HG02938 (cell line): ENCODE results near the gene BTN1A1.
"Not testable (repeated sequence)": the region's sequence is repeated elsewhere in the genome, so short reads cannot be mapped to it uniquely, and the experiment has no call there.

Source experiments
- ATAC-seq: cut with Tn5 transposase; IDR thresholded peaks from one replicate; pipeline ENCODE4 v1.9.1; 2021; ENCODE audit warnings: mild to moderate bottlenecking, moderate library complexity; ENCODE audit not compliant: unreplicated experiment

The BTN1A1 gene

GRCh38 chr6:26507658-26508057 lies 7.6 kb downstream of the BTN1A1 start:
- no peak for ATAC-seq

- not testable (repeated sequence) for ATAC-seq
Measured at GRCh38 chr6:26511033-26511432, 10.9 kb downstream of the BTN1A1 start.

- ATAC-seq, result no peak
Measured at GRCh38 chr6:26514984-26515383, 14.9 kb downstream of the BTN1A1 start.

DNA sequence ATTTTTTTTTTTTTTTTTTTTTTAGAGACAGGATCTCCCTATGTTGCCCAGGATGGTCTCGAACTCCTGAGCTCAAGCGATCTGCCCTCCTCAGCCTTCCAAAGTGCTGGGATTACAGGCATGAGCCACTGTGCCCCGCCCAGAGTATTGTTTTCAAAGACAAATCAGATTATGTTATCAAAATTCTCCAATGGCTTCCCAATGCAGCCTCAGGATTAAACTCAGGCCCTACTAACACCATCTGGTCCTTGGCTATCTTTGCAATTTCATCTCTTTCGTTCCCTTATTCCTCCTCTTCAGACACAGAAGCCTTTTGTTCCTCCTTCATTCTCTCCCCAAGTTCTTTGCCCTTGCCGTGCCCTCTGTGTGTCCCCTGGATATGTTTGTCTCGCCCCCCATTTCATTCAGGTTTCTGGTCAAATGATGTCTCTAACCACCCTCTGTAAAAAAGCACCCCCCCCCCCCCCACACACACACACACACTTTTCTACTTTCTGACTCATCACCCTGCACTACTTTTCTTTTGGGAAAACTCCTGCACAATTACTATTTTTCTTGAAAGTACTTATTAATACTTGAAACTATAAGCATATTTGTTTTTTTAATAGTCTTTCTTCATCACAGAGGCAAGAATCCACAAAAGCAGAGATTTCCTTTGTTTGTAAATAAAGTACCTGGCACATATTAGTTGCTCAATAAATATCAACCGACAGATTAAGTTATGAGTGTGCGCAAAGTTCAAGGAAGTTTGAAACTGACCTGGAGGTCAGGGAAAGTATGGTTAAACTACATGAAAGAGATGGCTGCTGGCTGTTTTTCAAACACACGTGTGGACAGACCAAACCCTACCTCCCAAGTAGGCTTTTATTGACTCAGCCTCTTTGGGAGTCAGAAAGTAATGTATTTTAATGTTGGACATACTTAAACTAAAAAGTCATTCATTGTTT lies 16.7 kb downstream of the BTN1A1 start:
- ATAC-seq, result no peak

- no peak for ATAC-seq
Measured at GRCh38 chr6:26519359-26519758, 19.3 kb downstream of the BTN1A1 start.

- peak; percentile 27 for ATAC-seq
Measured at GRCh38 chr6:26520237-26520849, 20.2 kb downstream of the BTN1A1 start.

GRCh38 chr6:26520850-26521599 lies 20.9 kb downstream of the BTN1A1 start:
- peak; percentile 65 for ATAC-seq

DNA sequence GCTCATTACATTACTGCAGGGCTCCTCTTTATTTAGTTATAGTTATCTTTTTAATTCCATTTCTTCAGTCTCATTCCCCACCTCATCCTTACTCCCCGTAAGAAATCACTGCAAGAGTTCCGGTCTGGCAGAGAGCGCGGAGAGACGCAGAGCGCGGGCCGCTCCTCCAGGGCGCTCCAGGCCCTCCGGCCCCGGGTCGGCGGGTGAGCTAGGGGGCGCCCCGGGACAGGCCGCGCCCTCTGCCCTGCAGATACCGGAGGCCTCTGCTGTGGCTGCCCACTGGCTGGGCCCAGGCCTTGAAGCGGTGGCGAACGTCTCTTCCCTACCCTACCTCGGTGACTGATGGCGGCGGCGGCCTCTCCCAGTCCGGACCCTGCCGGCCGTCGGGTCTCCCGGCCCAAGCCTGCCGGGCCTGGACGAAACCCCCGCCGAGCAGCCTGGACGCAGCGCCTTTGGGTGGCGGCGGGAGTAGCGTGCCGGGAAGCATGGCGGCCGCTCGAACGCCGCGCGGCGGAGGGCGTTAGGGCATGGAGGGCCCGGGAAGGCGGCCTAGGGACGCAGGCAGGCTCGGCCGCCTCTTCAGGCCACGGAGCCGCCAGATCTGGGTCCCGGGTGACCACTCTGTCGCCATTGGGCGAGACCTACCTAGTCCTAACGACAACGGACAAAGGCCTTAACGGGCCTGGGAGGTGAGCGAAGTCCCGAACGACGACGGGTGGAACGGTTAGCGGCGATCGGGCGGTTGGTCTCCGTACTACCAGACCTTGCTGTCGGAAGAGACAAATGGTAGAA lies 21.7 kb downstream of the BTN1A1 start:
- peak; percentile 57 for ATAC-seq

DNA sequence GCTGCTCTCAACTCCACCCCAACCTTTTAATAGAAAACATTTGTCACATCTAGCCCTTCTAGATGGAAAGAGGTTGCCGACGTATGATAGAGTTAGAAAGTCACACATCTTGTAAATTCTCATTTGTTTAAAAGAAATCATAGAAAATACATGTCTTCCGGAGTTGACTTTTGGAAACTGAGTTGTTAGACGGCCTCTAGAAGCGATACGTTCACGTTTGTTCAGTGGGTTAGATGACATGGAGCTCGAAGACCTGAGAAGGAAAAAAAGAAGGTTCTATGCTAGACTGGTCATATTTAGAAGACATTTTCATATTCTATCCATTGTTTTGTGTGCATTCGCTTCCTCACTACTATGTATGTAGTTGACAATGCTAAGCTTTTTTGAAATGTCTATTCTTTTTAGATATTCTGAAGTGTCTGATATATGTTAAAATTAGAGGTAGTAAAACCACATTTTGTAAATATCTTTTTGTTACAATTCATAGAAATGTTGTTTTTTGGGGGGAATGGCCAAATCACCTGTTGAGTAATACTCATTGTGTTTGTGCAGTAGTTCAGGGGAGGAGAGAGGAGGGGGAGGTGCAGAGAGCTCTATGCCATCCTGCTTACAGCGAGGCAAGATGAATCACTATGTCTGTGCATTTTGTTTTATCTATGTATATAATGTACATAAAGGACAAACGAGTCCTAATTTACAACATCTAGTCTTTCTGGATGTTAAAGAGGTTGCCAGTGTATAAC lies 22.6 kb downstream of the BTN1A1 start:
- ATAC-seq, result not testable (repeated sequence)

DNA sequence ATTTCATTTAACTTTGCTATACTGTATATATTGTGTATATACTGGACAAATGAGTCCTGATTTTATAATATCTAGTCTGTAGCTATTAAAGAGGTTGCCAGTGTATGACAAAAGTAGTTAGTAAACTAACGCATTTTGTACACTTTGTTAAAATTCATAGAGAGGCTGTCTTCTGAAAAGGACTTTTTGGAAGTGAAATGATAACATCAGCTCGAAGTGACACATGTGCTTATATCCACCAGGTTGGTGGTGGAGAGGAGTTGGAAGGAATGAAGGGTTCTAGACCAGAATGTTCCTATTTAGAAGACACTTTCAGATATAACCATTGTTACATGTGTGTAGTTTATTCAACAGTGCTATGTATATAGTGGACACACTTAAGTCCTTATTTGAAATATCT lies 24.2 kb downstream of the BTN1A1 start:
- ATAC-seq, result not testable (repeated sequence)

GRCh38 chr6:26524722-26525370 lies 24.7 kb downstream of the BTN1A1 start:
- no peak for ATAC-seq

GRCh38 chr6:26525838-26526237 lies 25.7 kb downstream of the BTN1A1 start:
- ATAC-seq, result no peak

DNA sequence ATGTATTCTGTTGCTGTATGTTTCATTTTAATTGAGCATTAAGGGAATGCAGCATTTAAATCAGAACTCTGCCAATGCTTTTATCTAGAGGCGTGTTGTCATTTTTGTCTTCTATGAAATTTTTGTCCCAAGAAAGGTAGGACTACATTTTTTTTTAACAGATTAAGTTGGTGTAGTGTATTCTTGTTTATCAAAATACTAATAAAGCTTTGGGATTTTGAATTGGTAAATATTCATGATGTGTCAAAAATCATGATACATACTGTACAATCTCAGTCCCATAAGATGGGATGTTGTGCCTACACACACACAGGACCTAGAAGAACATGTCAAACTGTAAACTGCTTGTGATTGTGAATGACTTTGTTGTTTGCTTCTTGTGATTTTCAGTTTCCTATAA lies 26.8 kb downstream of the BTN1A1 start:
- no peak for ATAC-seq

DNA sequence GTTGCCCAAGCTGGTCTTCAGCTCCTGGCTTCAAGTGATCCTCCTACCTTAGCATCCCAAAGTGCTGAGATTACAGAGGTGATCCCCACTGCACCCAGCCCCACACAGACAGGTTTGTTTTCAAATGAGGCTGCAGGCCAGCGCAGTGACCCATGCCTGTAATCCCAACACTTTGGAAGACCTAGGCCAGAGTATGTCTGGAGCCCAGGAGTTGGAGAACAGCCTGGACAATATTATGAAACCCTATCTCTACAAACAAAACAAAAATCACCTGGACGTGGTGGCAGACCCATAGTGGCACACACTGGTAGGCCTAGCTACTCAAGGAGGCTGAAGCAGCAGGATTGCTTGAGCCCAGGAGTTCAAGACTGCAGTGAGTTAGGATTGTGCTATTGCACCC lies 30.1 kb downstream of the BTN1A1 start:
- no peak for ATAC-seq

DNA sequence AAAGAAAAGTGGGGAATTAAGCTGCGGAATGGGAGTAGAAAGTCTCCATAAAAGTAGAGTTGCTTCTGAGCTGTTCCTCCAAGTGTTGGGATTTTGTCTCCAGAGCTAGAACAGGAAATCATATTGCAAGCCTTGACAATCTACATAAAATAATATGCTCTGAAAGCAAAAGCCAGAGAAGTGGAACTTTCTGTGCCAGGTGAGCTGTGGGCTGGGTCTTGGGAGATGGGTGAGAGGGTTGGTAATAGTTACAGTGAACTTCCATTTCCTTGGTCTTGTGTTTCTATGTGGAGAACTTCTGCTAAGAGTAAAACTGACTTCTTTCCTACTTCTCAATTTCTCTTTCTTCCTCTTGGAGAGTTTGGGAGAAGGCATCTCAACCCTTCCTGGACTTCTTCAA lies 31.8 kb downstream of the BTN1A1 start:
- no peak for ATAC-seq

- ATAC-seq, result no peak
Measured at GRCh38 chr6:26532699-26533531, 32.8 kb downstream of the BTN1A1 start.

DNA sequence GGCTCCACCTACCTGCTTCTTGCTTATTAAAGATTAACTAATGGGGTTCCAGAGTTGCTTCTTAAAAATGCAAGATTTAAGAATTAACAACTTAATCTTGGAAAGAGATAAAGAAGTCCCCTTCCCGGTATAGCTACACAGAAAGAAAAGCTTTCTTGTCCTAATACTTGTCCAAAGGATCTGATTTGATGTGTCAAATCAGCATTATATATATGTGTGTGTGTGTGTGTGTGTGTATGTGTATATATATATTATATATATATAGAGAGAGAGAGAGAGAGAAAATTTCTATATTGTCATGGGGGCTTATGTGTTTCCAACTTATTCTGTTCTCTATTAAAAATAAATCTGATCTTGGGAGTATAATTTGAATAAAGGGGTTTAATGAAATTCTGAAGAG lies 33.4 kb downstream of the BTN1A1 start:
- no peak for ATAC-seq

DNA sequence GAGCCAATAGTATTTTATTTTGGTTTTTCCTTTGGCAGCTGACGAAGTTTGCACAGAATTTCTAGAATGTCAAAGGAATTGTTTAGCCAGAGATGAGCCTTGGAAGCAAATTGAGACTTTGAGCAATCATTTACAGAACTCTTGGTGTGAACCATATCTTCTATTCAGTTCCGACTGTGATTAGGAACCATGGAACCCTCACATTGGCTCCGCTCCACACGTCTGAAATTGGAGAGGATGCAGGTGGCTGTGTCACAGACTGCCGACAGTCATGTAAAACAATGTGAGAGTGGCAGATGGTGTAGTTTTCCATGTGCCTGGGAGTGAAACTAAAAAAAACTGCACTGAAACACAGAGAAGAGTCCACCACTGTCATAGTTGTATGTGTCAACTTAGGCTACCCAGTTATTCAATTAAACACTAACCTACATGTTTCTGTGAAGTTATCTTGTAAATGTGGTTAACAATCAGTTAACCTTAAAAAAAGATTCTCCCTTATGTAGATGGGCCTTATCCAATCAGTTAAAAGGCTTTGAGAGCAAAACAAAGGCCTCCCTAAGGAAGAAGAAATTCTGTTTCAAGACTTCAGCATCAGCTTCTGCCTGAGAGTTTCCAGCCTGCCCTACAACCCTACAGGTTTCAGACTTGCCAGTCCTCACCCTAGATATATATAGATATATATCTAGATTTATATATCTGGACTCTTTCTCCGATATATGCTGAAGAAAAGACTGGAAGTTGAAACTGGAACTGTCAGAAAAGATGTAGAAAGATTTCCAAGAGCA lies 34.8 kb downstream of the BTN1A1 start:
- no peak for ATAC-seq
